ENCODE measurements around the gene RAI14. TPM values are rescaled to one million over a fixed set of nuclear protein-coding genes. Genes with fewer than 3 reads are reported as not detected.
"Not testable (repeated sequence)": the region's sequence is repeated elsewhere in the genome, so short reads cannot be mapped to it uniquely, and the experiment has no call there.

RAI14 gene
- total RNA-seq, 1 donor from 2014 or later = 7.1 TPM

DNA sequence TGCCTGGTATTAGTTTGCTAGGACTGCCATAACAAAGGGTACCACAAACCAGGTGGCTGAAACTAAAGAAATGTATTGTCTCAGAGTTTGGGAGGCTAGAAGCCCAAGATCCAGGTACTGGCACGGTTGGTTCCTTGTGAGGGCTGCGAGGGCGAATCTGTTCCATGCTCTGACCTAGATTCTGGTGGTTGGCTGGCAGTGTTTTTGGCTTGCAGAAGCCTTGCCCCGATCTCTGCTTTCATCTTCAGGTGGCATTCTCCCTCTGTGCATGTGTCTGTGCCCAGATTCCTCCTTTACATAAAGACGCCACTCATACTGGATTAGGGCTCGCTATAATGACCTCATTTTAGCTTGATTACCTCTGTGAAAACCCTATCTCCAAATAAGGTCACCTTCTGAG lies 36.7 kb downstream of the RAI14 start:
- intact Hi-C loops (cut with micrococcal nuclease) = no loop called here
- no peak for ATAC-seq
- no peak for DNase-seq

DNA sequence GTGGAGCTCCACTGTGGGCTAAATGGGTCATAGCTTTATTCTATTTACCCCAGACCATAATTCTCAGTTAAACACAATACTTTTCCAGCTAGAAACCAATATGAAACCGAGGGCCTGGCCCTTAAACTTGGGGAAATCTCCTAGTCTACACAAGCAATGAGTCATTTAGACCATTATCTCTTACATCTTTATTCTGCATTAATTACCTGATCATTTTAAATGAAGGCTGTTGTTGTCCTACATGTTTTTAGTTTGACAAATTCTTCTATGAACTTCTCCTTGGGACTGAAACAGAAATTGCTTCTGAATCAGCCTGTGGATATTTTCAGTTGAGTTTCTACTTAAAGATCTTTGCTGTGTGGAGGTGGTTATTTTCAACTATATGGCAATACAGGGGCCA lies 37.9 kb downstream of the RAI14 start:
- DNase-seq (no peak), ATAC-seq (no peak)
- intact Hi-C loops (cut with micrococcal nuclease) = no loop called here

DNA sequence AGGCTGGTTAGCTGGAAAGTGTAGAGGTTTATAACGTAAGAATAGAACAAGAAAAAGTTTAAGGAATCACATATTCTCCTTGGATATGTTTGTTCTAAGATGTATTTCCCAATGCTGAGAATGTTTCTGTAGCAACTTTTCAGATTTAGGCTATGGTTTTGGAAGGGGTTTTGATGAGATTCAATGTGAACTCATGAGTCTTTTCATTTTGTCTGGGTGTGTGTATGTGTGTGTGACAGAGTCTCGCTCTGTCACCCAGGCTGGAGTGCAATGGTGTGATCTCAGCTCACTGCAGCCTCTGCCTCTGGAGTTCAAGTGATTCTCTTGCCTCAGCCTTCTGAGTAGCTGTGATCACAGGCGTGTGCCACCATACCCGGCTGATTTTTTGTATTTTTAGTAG lies 38.6 kb downstream of the RAI14 start:
- ATAC-seq (no peak), DNase-seq (no peak)
- intact Hi-C loops (cut with micrococcal nuclease) = no loop called here

DNA sequence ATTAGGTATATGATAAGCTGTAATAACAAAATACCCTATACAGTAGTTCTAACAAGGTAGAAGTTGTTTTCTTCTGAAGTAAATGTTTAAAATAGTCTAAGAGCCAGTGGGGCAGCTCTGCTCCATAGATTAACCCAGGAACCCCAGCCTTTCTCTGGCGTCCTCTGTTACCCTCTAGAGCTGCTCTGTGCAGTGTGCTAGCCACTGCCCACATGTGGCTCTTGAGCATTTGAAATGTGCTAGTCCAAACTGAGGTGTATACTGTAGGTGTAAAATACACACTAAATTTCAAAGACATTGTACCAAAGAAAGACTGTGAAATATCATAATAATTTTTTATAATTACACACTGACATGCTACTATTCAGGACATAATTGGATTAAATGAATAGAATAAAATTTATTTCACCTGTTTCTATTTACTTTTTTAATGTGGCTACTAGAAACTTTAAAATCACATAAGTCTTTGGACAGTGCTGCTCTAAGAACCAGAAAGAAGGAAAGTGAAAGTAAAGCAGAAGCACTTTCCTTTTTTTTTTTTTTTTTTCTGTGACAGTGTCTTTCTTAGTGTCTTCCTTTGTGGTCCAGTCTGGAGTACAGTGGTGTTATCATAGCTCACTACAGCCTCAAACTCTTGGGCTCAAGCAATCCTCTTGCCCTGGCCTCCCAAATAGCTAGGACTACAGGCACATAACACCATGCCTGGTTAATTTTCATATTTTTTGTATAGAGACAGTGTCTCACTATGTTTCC lies 39.3 kb downstream of the RAI14 start:
- ATAC-seq = peak; percentile 57
- no peak for DNase-seq
- intact Hi-C loops (cut with micrococcal nuclease) = no loop called here

DNA sequence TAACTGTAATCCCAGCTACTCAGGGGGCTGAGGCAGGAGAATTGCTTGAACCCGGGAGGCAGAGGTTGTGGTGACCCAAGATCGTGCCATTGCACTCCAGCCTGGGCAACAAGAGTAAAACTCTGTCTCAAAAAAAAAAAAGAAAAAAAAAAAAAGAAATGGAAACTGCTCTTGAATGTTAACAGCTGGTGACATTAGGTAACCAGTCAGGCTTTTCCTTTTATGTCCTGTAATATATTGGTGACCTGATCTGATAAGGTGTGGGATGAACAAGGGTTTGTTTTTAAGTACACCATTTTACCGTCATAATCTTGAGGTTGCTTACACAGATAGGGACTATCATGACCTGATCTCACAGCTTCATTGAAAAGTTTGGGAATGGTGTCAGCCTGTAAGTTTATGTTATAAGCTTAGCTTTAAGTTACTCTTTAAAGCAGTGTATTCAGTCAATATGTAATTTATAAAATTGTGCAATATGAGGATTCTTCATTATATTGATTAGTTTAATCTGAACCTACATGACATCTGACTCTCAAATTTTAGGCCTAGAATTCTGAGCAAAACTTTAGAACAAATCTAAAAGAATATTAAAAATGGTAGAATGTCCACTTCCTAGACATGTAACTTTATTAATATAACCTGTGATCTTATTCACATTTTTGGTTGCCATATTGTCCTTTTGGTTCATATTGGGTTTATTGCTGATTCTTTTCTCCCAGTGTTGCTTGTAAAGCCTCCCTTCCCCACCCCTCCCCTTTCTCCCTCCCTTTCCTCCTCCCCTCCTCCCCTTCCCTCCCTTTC lies 41.4 kb downstream of the RAI14 start:
- intact Hi-C loops (cut with micrococcal nuclease) = no loop called here
- ATAC-seq (no peak), DNase-seq (no peak)

DNA sequence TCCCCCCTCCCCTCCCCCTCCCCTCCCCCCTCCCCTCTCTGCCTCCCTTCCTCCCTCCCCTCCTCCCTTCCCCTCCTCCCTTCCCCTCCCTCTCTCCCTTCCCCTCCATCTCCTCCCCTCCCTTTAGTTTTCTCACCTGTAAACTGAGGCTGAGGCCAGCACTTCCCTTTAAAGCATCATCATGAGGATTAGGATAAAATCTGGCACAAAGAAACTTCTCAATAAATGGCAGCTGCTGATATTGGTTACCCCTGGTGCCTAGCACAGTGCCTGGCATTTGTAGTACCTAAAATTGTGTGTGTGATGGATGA lies 41.9 kb downstream of the RAI14 start:
- intact Hi-C loops (cut with micrococcal nuclease) = no loop called here

DNA sequence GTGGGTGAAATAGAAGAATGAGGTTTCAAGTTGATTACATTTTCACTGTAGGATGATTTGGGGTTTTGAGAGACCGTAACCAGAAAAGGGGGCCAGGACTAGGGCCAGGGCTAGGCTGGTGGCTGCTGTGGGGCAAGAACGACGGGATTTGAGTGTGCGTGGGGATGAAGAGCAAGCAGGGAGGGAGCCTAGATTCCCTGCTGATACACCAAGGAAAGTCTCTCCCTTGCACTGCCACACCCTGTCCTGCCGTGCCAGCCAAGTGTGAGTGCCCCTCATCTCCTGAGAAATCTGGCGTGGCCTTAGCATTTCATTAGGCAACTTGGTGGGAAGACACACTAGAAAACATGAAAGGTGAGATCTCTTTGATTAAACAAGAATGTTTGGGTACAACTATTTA lies 42.6 kb downstream of the RAI14 start:
- DNase-seq (no peak), ATAC-seq (no peak)
- intact Hi-C loops (cut with micrococcal nuclease) = no loop called here

More for the DNA sequence above, 41.9 kb downstream of the RAI14 start:
- ATAC-seq (no peak), DNase-seq (no peak)

DNA sequence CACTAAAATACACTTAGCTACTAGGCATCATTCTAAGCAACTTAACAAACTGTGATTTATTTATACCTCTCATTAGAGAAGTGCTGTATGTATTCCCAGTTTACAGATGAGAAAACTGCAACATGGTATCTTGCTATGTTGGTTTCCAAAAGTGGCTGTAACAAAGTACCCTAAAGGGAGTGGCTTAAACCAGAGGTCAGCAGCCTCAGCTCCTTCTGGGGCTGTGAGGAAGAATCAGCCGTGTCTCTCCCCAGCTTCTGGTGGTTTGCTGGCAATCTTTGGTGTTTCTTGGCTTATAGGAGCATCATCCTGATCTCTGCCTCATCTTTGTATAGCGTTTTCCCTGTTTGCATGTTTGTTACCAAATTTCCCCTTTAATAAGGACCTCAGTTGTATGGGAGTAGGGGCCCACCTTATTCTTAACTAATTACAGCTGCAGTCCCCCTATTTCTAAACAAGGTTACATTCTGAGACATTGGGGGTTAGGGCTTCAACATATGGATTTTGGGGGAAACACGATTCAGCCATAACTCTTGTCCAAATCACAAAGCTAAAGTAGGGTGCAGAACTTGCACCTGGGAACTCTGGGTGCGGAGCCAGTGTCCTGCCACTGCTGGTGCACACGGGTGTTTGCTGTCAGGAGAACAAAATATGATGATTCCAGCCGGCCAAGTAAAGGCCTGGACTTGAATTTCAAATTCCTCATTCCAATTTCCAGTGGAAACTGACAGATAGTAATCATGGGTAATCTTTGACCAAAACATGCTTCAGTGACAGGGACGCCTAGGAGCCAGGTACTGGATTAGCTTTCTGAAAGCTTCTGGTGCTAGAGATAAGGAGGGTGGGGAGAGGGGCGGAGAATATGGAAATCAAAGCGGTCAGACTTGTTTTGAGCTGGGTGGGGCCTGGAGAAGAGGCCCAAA lies 43.3 kb downstream of the RAI14 start:
- intact Hi-C loops (cut with micrococcal nuclease) = no loop called here
- ATAC-seq = no peak

DNA sequence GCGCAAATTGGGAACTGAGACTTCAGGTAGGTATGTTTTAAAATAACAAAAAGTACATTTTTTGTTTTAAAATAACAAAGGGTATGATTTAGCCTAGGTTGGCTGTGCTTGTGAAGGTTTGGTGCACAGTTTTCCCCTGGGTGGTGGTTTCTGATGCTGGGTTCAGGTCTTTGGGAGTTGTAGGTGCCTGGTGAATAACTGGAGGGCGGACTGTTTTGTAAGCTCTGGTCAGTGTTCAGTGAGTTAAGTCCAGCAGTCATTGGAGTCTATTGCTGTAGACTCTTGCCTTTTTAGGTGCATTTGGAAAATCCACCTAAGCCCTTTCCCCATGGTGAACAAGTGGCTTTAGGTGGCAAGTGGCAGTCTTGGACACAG lies 43.9 kb downstream of the RAI14 start:
- no peak for ATAC-seq
- intact Hi-C loops (cut with micrococcal nuclease) = no loop called here

More for the DNA sequence above, 43.3 kb downstream of the RAI14 start:
- no peak for DNase-seq

DNA sequence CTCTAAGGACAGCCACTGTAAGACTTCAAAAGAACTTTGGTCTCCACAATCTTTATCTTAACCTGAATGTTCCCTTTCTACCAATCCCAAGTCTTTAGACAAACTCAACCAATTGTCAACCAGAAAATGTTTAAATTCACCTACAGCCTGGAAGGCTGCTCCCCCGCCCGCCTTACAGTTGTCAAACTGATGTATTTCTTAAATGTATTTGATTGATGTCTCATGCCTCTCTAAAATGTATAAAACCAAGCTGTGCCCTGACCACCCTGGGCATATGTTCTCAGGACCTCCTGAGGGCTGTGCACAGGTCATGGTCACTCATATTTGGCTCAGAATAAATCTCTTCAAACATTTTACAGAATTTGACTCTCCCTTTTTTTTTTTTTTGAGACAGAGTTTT lies 45.3 kb downstream of the RAI14 start:
- intact Hi-C loops (cut with micrococcal nuclease); ATAC-seq; DNase-seq: not testable (repeated sequence)

More for the DNA sequence above, 43.9 kb downstream of the RAI14 start:
- DNase-seq = no peak

DNA sequence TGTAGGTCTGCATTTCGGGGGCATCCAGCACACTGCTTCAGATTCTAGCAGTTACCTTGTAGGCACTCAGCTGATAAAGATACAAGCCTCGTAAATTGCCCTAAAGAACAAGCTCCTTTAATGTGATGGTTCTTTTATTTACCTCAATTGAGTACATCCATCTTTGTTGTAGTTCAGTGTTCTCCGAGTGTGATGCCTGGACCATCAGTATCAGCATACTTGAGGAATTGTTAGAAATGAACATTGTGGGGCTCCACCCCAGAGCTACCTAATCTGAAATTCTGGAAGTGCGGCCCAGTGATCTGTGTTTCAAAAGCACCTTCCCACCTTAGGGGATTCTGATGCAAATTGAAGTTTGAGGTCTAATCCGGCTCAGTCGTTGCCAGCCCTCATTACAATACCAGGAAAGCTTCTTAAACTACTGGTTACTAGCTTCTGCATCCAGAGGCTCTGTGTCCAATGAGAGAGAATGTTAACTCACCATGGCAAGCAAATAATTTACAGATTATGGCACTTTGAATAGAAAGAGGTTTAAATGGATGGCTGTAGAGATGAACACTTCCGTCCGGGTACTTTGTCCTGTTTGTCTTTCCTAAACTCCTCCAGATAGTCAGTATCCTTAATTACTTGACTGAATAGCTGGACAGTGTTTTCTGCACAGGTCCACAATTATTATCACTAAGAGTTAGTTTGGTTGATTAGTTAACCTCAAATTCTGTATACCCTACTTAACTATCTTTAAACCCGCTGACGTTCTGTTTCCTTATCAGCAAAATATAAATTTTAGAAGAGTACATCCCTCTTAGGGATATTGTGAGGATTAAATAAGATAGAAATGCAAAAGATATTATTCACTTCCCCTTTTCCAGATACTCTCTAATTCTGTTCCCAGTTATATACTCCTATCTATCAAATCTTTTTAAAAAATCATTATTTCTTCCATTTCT lies 47.9 kb downstream of the RAI14 start:
- no peak for DNase-seq
- no peak for ATAC-seq
- intact Hi-C loops (cut with micrococcal nuclease) = no loop called here

DNA sequence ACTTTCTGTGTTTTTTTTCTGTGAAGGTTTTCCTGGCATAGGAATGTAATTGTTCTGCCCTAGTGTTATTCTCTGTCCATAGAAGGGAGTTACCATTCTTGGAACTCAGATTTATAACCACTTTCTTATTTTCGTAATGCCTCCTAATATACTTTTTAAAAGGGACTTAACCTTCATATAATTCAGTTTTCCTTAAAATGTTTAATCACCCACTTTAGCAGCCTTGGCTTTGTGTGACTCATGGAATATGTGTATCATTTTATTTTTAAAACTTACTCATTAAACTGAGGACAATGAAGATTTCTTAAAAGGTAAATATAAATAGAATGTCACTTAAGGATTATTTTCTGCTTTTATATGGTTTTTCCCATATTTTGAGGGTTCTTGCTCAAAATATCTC lies 50.0 kb downstream of the RAI14 start:
- ATAC-seq = no peak
- intact Hi-C loops (cut with micrococcal nuclease) = no loop called here
- DNase-seq = no peak

DNA sequence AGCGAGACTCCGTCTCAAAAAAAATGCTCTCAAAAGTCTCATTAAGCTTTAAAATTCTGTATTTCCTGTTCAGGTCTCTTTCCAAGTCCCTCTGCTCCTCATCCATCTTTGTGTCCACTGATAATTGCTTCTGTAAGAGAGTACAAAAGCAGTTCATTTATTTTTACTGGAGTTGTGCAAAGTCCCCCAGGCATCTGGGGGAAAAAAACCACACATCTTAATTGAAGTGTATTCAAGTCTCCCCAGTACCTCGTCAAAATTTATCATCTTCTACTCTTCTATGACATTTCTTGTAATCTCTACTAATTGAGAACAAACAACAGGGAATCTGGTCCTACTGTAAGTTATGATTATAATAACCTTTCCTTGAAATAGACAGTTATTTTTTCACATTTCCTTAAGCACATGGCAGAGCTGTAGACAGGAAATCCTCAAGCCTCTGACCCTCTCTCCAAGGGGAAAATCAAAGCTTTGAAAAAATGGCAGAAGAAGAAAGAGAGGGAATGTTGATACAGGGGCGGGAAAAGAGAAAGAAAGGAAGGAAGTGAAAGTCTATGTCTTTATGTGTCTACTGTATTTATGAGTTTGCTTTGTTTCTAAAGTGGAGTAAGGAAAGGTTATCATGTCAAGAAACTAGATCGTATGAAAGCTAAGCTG lies 51.5 kb downstream of the RAI14 start:
- ATAC-seq (no peak), DNase-seq (no peak)
- intact Hi-C loops (cut with micrococcal nuclease) = no loop called here

DNA sequence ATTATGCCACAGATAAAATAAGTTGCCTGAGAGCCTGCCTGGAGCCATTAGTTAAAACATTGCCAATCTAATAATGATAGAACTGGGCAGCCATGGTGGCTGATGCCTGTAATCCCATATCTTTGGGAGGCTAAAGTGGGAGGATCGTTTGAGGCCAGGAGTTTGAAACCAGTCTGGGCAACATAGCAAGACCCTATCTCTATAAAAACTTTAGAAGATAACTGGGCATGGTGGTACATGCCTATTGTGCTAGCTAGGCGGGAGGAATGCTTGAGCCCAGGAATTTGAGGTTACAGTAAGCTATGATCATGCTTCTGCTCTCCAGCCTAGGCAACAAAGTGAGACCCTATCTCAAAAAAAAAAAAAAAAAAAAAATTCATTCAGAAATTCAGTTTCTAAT lies 52.6 kb downstream of the RAI14 start:
- intact Hi-C loops (cut with micrococcal nuclease) = no loop called here
- DNase-seq (no peak), ATAC-seq (no peak)

DNA sequence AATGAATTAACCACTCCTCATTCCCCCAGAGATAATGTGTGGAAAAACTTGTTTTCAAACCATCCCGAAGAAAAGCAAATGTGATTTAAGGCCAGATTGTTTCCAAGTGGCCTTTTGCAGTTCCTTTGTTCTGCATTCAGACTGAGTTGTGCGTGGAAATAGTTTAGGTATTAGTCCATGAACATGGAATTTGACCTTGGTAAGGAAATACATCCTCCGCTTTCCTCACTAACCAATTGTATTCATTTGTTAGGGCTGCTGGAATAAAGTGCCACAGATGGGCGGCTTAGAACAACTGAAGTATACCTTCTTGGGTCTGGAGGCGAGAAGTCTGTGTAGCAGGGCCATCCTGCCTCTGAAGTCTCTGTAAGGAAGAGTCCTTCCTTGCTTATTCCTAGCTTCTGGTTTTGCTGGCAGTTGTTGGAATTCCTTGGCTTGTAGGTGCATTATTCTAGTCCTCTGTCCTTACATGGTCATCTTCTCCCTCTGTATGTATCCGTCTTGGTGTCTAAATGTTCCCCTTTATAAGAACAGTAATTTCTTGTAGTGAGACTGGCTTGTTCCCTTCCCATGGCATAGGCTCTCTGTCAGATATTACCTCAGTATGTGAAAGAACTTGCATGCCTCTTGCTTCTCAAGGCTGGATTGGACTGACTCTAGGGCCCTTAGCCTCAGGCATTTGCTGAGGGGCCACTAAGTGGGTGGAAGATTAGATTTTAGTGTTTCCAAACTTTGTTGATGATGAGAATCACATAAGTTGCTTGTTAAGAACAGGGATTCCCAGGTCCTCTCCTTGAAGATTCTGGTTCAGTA lies 53.9 kb downstream of the RAI14 start:
- intact Hi-C loops (cut with micrococcal nuclease) = no loop called here
- ATAC-seq (no peak), DNase-seq (no peak)

DNA sequence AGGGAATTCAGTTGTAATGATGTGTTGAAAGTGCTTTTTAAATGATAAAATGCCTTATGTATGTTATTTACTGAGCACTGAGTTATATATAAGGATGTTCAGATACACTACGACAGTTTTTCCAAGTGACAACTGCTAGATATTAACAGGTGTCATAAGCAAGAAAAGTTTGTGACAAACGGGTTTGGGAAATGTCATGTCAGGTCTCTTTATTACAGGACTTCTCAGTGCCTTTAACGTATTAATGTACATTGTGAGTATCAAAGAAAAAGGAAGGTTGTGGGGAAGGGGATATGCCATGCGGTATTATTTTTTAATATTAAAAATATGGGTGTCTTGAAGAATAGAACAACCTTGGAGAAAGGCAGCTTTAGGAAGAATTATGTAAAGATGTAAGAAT lies 56.4 kb downstream of the RAI14 start:
- DNase-seq (no peak), ATAC-seq (no peak)
- intact Hi-C loops (cut with micrococcal nuclease) = no loop called here

DNA sequence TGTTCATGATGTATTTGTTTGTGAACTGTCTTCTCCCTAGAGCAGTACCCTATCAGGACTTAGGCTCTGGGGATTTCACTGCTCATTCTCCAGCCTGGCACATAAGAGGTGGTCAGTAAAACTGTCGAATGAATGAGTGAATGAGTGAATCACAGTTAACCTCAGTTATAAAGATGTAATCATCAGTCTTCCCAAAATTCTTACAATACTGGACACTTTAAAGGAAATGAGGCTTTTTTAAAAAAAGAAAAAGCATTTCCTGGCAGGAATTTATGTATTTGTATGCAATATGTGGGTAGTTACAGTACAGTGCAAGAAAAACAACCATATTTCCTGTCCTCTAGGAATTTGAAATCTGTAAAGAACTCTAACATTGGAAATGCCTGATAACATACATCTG lies 59.6 kb downstream of the RAI14 start:
- intact Hi-C loops (cut with micrococcal nuclease) = no loop called here
- no peak for ATAC-seq
- DNase-seq = no peak

DNA sequence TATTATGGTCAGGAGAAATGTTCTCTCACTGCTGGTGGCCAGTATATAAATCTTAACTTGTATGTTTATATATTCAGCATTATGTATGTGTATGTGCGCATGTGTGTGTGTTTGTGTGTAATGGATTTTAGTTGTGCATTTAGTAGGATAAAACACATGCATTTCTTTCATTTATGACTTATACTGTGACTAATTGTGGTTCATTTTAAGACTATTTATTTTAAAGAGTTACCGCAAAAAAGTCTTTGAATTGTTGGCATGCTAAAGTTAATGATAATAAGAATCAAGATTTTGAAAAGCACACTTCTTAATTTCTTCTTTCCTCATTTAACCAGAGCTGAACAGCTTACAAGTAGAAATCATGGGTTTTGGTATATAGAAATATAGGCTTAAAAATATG lies 60.9 kb downstream of the RAI14 start:
- DNase-seq (no peak), ATAC-seq (no peak)
- intact Hi-C loops (cut with micrococcal nuclease) = no loop called here
